ENCODE data around the gene B4GAT1.
"Not testable (repeated sequence)": the region's sequence is repeated elsewhere in the genome, so short reads cannot be mapped to it uniquely, and the experiment has no call there.

The B4GAT1 gene

DNA sequence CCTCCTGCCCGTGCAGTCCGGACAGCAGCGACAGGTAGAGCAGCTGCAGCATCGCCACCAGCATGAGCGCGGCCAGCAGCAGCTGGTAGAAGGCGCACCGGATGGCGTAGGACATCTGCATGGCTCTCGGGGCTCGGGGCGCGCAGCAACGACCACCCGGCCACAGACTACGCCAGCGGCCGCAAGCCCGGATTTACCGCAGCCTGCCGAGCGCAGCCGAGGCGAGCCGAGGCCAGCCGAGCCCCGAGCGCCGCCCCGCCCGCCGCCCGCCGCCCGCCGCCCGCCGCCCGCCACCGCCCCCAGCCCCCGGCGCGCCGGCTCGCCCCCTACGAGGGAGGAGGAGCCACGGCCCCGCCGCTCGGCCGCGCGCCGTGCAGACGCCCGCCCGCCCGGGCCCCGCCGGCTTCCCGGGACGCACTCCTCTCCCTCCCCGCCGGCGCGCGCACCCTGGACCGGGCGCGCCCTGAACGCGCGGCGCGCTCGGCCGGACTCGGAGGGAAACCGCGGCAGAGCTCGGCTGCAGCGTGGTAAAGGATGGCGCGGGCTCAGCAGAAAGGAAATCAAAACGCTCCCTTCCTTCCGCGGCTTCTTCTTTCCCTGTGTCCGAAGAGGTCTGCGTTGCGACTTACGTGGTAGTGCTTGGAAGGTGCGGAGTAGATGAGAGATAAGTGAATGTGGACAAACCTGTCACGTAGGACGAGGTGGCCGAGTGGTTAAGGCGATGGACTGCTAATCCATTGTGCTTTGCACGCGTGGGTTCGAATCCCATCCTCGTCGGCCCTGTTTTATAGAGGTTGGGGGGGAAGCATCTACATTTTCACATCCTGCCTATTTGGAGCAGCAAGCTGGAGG is at the start of gene B4GAT1:
Gene B4GAT1, minus strand, starts transcription at position 205 of the 852 bp plus-strand sequence. Its CDS starts 84 bp downstream, at position 121.
- peak; percentile 95 for DNase-seq

- DNase-seq = no peak
Observed at GRCh38 chr11:66393954-66394353, 46.5 kb upstream of the B4GAT1 start.

- peak; percentile 53 for DNase-seq
Observed at GRCh38 chr11:66391322-66391721, 43.9 kb upstream of the B4GAT1 start.

DNA sequence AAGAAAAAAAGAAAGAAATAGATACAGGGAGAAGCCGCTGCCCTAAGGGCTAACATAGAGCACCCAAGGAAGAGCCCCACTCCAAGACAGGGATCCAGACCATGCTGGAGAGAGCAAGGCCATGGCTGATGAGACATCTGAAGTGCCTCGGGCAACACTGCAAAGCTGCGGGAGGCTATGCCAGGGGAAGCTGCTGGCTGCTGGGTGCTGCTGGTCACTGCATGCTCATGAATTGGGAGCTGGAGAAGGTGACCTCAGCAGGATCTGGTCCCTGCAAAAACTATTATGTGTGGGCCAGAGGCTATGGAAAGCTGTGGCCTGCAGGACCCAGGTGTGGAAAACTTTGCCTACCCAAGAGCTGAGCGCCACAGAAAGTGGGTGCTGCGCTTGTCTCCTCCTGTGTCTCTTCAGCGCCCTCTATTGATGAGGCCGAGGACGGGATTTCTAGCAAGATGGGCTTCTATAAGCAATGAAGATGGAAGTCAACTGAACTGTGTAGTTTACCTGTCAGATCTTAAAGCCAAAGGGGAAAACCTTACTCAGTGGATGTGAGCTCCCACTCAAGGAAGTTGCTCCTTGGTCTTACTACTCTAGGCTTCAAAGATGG is 41.5 kb upstream of the B4GAT1 start:
- peak; percentile 94 for DNase-seq

DNA sequence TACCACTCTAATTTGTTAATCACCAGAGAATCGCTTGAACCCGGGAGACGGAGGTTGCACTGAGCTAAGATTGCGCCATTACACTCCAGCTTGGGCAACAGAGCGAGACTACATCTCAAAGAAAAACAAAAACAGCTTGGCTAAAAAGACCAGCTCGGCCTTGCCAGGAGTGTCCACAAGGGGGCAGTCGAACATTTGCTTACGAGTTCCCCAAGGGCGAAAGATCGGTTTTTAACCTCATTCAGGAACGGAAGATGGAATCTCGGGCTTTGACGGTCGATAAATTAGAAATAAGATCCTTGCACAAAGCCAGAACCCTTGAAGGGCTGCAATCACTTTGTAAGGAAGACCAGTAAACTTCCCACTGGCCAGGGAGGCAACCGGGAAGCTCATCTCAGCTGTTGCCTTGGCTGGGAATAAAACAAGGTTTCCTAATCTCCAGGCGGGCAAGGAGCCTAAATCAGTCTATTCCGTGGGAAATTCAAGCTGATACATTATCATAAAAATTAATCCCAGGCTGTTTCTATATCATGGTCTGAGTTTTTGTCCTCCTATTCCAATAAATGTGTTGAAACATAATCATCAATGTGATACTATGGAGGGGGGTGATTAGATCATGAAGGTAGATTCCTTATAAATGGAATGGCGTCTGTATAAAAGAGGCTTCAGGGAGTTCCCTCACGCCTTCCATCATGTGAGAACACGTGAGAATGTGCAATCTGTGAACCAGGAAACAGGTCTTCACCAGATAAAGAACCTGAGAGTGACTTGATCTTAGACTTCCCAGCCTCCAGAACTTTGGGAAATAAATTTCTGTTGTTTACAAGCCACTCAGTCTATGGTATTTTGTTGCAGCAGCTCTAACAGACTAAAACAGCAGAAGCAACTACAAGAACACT is 39.0 kb upstream of the B4GAT1 start:
- DNase-seq = peak; percentile 92

GRCh38 chr11:66384316-66384715 is 36.9 kb upstream of the B4GAT1 start:
- DNase-seq = not testable (repeated sequence)

GRCh38 chr11:66380264-66380663 is 32.8 kb upstream of the B4GAT1 start:
- peak; percentile 45 for DNase-seq

DNA sequence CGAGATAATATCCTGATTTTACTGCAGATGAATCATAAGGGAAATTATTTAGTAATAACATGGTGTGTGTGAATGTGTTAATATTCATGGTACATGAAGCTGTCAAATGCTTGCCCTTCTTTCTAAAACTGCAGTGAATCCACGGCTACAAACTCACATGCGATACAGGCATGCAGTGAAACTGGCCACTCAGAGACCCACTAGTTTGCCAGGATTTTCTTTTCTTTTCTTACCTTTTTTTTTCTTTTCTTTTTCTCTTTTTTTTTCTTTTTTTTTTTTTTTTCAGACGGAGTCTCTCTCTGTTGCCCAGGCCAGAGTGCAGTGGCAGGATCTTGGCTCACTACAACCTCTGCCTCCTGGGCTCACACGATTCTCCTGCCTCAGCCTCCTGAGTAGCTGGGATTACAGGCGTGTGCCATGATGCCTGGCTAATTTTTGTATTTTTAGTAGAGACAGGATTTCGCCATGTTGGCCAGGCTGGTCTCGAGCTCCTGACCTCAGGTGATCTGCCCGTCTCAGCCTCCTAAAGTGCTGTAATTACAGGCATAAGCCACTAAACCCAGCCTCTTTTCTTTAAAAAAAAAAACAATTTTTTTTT is 26.4 kb upstream of the B4GAT1 start:
- DNase-seq = not testable (repeated sequence)

DNA sequence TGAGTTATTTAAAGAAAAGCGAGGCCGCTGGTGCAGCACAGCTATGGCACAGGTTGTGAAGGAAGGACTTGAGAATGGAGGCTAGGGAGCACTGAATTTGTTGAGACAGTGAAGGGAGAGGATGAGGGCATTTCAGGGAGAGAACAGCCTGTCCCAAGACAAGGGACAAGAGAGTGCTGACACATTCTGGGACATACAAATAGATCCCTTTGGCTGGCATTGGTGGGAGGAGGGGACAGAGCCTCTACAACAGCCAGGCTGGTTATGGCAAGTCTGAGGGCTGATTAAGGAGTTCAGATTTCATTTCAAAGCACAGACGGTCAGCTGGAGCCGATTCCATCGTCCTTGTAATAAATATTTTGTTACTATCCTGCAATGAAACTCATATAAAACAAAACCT is 25.8 kb upstream of the B4GAT1 start:
- DNase-seq = no peak

GRCh38 chr11:66371627-66372415 is 24.4 kb upstream of the B4GAT1 start, which contains the start of gene SLC29A2:
Gene SLC29A2, minus strand, starts transcription at chr11:66371760. Its CDS starts 169 bp downstream, at chr11:66371591.
- peak; percentile 99 for DNase-seq

- DNase-seq = no peak
Observed at GRCh38 chr11:66369073-66369894, 21.9 kb upstream of the B4GAT1 start.

- no peak for DNase-seq
Observed at GRCh38 chr11:66368484-66368883, 21.1 kb upstream of the B4GAT1 start.

DNA sequence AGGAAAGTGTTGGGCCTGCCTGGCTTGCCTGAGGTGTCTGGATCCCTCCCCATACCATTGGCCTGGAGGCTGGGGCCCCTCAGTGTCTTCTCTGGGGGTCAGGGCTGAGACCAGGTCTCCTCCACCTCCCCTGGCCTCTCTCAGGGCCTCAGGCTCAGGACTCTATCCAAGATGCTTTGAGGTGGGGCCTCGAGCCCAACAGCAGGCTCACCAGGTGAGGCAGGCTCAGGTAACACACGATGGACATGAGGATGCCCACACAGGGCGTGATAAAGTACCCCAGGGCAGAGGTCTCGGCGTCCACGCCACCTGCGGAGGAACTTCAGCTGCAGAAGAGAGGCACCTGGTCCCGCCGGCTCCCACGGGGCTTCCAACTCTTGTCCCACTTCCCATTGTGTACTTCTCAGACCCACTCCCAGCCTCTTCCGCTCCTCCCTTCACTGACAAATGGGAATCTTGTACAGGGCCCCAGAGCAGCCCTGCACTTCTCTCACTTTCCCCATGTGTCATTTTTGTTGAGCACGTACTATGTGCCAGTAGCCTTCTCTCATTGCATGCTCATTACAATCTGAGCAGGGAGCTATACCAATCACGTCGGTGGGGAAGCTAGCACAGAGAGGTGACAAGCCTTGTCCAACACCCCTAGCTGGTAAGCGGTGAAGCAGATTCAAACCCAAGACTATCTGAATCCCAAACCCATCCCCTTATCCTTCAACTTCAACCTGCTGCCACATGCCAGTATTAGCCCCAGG is 20.3 kb upstream of the B4GAT1 start:
- no peak for DNase-seq

GRCh38 chr11:66366844-66367477 is 19.5 kb upstream of the B4GAT1 start:
- no peak for DNase-seq

GRCh38 chr11:66365711-66366619 is 18.5 kb upstream of the B4GAT1 start:
- no peak for DNase-seq

DNA sequence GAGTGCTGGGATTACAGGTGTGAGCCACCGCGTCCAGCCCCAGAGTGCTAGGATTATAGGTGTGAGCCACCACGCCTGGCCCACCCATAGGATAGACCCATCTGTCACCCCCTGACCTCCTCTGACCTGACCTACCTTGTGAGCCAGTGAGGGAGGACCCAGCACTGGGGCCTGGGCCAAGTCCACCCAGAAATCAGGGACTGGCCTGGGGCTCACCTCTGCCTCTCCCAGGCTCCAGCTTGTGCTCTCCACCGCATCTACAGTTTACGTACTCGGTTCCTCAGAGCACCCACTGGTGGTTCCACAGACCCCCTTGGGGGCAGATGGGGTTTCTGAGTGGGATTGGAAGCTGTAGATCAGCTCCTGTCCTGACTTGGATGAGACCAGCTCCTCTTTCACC is 17.7 kb upstream of the B4GAT1 start:
- no peak for DNase-seq

GRCh38 chr11:66363805-66364535 is 16.5 kb upstream of the B4GAT1 start:
- peak; percentile 72 for DNase-seq

- DNase-seq = no peak
Observed at GRCh38 chr11:66363187-66363601, 15.8 kb upstream of the B4GAT1 start.

All from RPMI8226 (cell line).